GM03348 (cell line): ENCODE data around the gene CACUL1.
A peak's percentile ranks its signal among the peaks of the same experiment; 100 is the strongest.
"Not testable (repeated sequence)": the region's sequence is repeated elsewhere in the genome, so short reads cannot be mapped to it uniquely, and the experiment has no call there.

Experiments used
- DNase-seq: peaks from one replicate; pipeline ENCODE4 v3.0.0; 2012; ENCODE audit warnings: low spot score

The CACUL1 gene

DNA sequence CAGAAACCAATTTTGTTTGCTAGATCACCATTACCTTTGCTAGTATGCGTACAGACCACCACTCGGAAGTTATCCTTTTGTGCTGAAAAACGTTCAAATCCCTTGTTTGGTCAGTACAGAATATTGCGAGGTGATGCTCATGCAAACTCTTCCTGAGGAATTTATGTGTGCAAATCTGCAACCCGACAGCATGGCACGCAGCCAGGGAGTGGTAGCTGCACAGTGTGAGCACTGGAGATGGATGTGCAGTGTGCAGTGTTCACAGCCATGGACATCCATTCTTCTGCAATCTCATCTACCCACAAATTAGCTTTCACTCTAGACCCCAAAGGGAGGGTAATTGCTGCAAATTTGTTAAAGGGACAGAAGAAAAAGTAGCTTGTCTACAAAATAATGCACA lies 72.2 kb downstream of the CACUL1 start:
- no peak for DNase-seq

- no peak for DNase-seq
Observed at GRCh38 chr10:118680197-118680596, 74.6 kb downstream of the CACUL1 start.

DNA sequence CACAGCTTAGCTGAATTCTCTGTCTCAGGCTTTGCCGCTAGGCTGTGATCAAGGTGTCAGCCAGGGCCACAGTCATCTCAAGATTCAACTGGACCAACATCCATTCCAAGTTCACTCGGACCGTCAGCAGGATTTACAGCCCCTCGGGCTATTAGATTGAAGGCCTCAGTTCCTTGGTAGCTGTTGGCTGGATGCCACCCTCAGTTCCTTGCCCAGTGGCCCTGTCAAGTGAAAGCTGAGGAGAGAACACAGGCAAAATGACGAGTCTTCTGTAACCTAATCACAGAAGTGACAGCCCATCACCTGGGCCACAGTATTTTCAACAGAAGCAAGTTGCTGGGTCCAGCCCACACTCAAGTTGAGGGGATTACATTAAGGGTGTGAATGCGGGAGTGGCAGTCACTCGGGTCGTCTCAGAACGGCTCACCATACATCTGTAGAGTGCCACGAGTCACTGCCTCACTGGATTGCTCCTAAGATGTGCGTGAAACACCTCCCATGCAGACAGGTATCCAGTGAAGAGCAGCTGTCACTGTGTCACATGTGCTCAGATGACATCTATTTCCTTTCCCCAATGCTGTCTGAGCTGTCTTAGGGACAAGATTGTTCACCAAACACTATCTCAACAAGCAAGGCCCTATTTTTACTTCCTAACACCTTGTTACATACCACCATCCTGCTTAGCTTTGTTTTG lies 80.4 kb downstream of the CACUL1 start:
- DNase-seq, result no peak

DNA sequence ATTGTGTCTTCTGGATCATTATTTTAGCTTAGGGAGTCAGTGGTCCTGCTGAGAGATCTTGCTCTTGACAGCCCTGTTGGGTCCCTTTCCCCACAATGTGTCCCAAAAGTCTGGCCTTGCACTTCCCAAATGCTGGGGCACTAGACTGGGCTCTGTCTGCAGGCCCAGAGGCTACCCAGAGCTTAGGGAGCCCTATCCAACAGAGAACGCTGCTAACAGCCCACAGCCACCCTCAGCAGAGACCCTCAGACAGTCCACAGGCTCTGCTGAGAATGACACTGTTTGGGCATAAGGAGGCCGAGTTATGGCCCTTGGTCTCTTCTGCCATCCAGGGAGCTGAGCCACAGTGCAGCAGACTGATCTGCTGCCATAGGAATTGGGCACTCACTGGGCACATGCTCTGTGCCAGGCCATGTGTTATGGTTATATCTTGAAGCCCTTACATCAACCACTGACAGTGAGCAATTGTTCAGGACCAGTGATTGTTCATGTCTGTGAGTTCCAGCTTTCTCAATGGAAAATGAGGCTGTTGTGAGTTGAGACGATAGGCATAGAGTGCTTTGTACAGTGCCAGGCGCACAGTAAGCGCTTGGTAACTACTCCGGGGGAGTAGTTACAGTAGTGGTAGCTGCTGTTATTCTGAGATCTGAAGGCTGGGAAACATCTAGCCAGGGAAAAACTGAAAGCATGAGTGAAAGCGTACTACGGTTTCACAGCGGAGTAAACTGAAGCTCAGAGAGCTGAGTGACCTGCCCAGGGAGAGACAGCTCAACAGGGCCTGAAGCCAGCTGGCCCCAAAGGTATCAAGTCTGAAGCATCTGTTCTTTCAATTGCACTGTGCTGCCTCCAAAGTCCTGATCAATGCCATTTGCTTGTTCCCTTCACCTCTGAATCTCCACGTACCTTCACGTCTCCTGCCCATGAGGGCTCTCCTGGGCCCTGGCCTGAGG lies 81.7 kb downstream of the CACUL1 start:
- no peak for DNase-seq

DNA sequence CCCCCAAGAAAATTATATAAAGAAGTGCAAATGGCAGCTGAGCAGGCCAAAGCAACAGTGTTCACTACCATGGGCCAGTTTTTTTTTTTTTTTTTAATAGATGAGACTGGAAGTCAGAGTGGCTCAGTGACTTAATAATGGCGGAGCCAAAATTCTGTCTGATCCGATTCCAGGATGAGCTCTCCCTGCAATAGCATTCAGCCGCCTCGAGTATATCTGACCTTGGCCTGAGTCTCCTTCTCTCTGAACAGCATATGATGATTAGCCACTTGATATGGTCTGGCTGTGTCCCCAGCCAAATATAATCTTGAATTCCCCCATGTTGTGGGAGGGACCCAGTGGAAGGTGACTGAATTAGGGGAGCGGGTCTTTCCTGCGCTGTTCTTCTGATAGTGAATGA lies 82.6 kb downstream of the CACUL1 start:
- DNase-seq, result no peak

- not testable (repeated sequence) for DNase-seq
Observed at GRCh38 chr10:118671221-118671620, 83.5 kb downstream of the CACUL1 start.

- no peak for DNase-seq
Observed at GRCh38 chr10:118670472-118671124, 84.2 kb downstream of the CACUL1 start.

DNA sequence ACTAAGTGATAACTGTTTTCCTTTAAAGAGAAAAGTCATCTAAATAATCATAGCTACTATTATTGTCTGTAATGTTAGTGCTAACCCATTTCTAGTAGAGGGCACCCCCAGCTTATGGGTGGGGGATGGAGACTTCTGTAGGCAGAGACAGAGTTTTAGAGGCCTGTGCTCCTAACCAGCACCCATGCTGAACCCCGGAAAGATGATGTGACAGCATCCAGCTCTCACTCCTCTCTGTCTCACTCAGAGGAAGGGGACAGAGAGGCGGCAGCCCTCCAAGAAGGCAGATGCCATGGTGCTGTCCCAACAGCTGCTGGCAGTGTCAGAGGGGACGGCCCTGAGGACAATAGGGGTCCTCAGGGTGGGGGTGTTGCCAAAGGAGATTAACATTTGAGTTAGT lies 84.9 kb downstream of the CACUL1 start:
- no peak for DNase-seq

DNA sequence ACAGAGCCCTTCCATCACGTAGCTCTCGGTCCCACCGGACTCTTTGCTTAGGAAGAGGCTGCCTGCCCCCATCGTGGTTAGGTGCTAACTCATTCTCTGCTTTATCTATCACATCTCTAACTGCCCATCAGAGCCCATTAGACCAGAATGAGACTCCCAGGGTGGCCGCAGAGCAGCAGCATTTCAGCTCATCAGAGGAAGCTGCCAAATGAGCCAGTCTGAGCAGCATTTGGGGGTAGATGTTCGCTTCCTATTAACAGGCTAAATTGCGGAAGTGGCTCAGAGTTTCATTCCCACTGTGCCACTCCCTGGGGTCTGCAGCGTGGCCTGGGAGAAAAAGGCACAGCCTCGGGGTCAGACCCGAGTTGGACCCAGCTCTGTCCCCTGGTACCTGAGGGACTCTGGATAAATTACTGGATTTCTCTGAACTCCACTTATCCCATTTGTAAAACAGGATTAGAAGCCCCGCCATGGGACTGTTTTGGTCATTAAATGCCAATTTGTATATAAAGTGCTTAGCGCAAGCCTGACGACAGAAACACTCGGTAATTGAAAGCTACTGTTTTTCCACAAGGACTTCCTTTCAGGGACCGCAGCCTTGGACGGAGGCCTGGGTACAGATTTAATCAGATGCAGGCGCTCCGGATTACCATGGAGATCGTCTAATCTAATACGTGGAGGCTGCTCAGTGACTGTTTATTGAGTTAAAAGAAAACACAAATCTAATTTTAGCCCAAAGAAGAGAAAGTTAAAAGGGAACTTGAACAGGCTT lies 85.6 kb downstream of the CACUL1 start:
- peak; percentile 79 for DNase-seq

DNA sequence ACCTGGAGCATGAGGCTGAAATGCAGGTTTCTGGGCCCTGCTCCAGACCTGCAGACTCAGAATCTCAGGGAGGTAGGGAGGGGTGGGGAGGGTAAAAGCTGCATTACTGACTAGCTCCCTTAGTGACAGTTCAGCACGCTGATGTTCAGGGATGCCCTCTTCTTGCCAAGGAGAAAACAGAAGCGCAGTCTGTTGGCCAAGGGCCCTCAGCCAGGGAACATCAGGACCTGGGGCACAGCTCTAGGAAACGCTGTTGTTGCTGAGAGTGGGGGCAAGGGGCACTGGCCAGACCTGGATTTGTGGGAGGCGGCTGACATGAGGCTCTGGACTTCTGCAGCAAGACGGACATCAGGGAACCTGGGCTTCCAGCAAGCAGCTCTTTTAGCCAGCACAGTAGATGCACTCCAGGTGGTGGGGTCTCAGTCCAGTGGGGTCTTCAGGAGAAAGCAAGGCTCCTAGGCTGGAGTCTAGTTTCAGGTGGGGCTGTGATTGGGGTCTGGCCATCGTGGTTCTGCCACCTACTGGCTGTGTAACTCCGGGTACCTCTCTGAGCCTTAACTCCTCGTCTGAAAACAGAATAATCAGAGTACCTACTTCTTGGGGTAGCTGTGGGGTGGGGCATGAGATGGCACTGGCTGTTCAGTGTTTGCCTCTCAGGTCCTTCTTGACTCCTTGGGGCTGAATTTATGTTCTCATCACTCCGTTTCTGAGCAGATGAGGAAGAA lies 86.4 kb downstream of the CACUL1 start:
- no peak for DNase-seq

DNA sequence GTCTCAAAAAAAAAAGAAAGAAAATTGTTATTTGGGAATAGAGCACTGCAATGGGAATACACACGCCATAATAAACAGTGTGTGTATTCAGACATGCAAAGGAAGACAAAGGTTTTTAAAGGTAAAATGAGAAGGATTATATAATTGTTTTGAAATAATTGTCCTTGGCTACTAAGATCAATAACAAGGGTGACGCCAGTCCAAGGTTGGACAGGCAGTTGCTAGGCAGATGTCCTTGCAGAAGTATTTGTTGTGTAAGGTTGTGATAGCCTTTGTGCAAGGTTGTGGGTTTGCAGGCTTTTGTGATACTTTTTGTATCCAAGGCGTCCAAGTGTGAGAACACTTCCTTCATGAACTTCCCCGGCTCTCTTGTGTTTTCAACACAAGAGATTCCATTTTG lies 87.0 kb downstream of the CACUL1 start:
- DNase-seq, result no peak

- no peak for DNase-seq
Observed at GRCh38 chr10:118666350-118666749, 88.4 kb downstream of the CACUL1 start.

- DNase-seq, result no peak
Observed at GRCh38 chr10:118664321-118664720, 90.4 kb downstream of the CACUL1 start.

- no peak for DNase-seq
Observed at GRCh38 chr10:118663176-118663575, 91.6 kb downstream of the CACUL1 start.

GRCh38 chr10:118662228-118663035 lies 92.3 kb downstream of the CACUL1 start:
- no peak for DNase-seq

DNA sequence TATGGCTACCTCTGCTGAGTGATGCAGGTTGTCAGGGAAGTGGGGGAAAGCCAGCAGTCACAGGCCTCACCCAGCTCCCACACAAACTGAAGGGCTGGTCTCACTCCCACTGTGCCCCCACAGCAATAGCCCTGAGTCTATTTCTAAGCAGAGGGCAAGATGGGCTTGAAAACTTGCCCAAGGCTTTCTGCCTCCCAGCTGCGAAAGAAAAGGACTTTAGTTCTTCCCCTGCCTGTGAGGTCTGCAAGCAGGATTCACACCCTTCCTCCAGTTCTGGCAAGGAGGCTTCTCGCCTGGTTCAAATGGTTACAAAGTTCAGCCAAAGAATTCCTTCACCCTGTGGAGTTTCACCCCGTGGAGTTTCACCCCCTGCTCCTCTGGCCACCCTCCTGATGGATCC lies 96.0 kb downstream of the CACUL1 start:
- DNase-seq, result no peak

DNA sequence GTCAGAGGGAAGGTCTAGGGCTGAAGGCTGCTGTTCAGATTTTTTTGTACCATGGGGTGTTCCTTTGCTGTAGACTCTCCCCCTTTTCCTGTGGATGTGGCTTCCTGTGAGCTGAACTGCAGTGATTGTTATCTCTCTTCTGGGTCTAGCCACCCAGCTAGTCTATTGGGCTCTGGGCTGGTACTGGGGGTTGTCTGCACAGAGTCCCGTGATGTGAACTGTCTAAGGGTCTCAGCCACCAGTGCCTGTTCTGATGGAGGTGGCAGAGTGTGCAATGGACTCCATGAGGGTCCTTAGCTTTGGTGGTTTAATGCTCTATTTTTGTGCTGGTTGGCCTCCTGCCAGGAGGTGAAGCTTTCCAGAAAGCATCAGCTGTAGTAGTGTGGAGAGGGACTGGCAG lies 96.6 kb downstream of the CACUL1 start:
- not testable (repeated sequence) for DNase-seq

GRCh38 chr10:118645294-118645693 lies 109.5 kb downstream of the CACUL1 start:
- DNase-seq, result not testable (repeated sequence)

GRCh38 chr10:118642228-118642627 lies 112.5 kb downstream of the CACUL1 start:
- DNase-seq, result no peak

GRCh38 chr10:118638680-118639079 lies 116.1 kb downstream of the CACUL1 start:
- DNase-seq, result no peak
